Kidney (tissue), 14 donors: ENCODE measurements around the gene ACTRT3. TPM values are rescaled to one million over a fixed set of nuclear protein-coding genes. Genes with fewer than 3 reads are reported as not detected.
A peak's percentile ranks its signal among the peaks of the same experiment; 100 is the strongest.

Experiments used
- DNase-seq, 5 donors: peaks; one replicate each; pipeline ENCODE4 v3.0.0-alpha.2; 2013 to 2020
- FAIRE-seq: peaks from 2 replicates; lab custom pipeline; 2012; peaks lifted over from hg19 to GRCh38; lab: Jason Lieb, UNC
- H3K27ac ChIP-seq, 2 donors: one replicate each; pipeline ENCODE4 v1.7.0; 2013; ENCODE audit warnings: low read depth in 2 of 2, low read length in 2 of 2, inconsistent platforms in 1 of 2
- H3K27me3 ChIP-seq: one replicate; pipeline ENCODE4 v1.7.1; 2013; ENCODE audit warnings: low read length, inconsistent platforms; ENCODE audit not compliant: control insufficient read depth, insufficient read depth
- H3K36me3 ChIP-seq, 3 donors: one replicate each; pipeline versions ENCODE4 v1.7.0 to v1.7.1; 2013; ENCODE audit warnings: low read length in 3 of 3, control low read depth in 1 of 3, inconsistent platforms in 1 of 3; ENCODE audit not compliant: insufficient read depth in 3 of 3, control insufficient read depth in 2 of 3
- H3K4me1 ChIP-seq, 3 donors: one replicate each; pipeline versions ENCODE4 v1.7.0 to v1.7.1; 2013; ENCODE audit warnings: low read length in 3 of 3, inconsistent platforms in 1 of 3, low read depth in 1 of 3; ENCODE audit not compliant: control insufficient read depth in 2 of 3, insufficient read depth in 2 of 3
- H3K4me3 ChIP-seq, 3 donors: one replicate each; pipeline versions ENCODE4 v1.7.0 to v1.8.1; 2013; ENCODE audit warnings: low read length in 3 of 3, control low read depth in 1 of 3, inconsistent platforms in 1 of 3
- H3K9ac ChIP-seq, 3 donors: one replicate each; pipeline versions ENCODE4 v1.7.0 to v1.7.1; 2013; ENCODE audit warnings: low read length in 3 of 3, control low read depth in 1 of 3, inconsistent platforms in 1 of 3
- H3K9me3 ChIP-seq, 3 donors: one replicate each; pipeline versions ENCODE4 v1.7.0 to v1.7.1; 2013; ENCODE audit warnings: low read length in 3 of 3, control low read depth in 1 of 3, inconsistent platforms in 1 of 3; ENCODE audit not compliant: control insufficient read depth in 2 of 3, insufficient read depth in 1 of 3
- CTCF ChIP-seq: IDR thresholded peaks from 3 replicates; pipeline ENCODE4 v1.5.1; 2012; ENCODE audit warnings: mild to moderate bottlenecking, moderate library complexity, borderline replicate concordance; ENCODE audit not compliant: insufficient read depth; ENCODE audit errors: extremely low read depth
- intact Hi-C: fragments of 100-400 bp; cut with DNase I; formaldehyde crosslinking; loops from one replicate; pipeline ENCODE4 v1.11.1; 2022
- polyA plus RNA-seq: library from polyadenylated mRNA; stranded (reverse); fragments of 350-450 nt; fragmentation: Illumina TruSeq; extraction: RNeasy Lipid Tissue Mini Kit (QIAGEN cat#74804); gene quantifications from one replicate; pipeline ENCODE4 v1.2.3, GENCODE V29; 2014; ENCODE audit warnings: low read depth, low replicate concordance; ENCODE audit not compliant: insufficient read depth
- total RNA-seq: library from RNA; stranded (reverse); fragmentation: NEBNext Ultra II Directional; extraction: Animal tissue kit (Norgen Biotek cat#: 25700); gene quantifications from one replicate; pipeline ENCODE4 v1.2.1, GENCODE V29; 2021
- donor health status: control.
- donor health status: control.
- donor health status: control.
- donor health status: control.
- donor health status: control.
- donor health status: DM: yes; HTN: yes; CAD: no.
- donor health status: Normal renal cell carcinoma (clear cell type).

The ACTRT3 gene
- total and polyA plus RNA-seq, 2 donors from 2014 or later: 2.9 to 4.5 TPM

GRCh38 chr3:169764882-169765612 is 4.3 kb downstream of the ACTRT3 start, which contains the start of gene TERC:
TSS of gene TERC (minus strand) at chr3:169765060.
- peak; percentile 38 for FAIRE-seq
- no peaks in the 10 kb centered on the region for H3K9me3 ChIP-seq
- intact Hi-C loops: no loop called here

GRCh38 chr3:169764312-169764881 is 5.0 kb downstream of the ACTRT3 start:
- DNase-seq: peak; percentile 56 to 90 (median 71)
- no peaks in the 10 kb centered on the region for H3K9me3 ChIP-seq
- intact Hi-C loops: no loop called here
- H3K4me1 ChIP-seq: no peaks in the 10 kb centered on the region
- peak overlapping the region; percentile 81 to 95 (median 91) for H3K9ac ChIP-seq
- no peak for FAIRE-seq
- no peaks in the 10 kb centered on the region for H3K36me3 ChIP-seq
- peak overlapping the region; percentile 86 to 87 (median 87) for H3K4me3 ChIP-seq
- no peak for TF ChIP-seq CTCF
- no peaks in the 10 kb centered on the region for H3K27me3 ChIP-seq
- peak overlapping the region; percentile 94 to 97 for H3K27ac ChIP-seq

More at GRCh38 chr3:169764882-169765612, 4.3 kb downstream of the ACTRT3 start, which contains the start of gene TERC:
- DNase-seq: peak; percentile 94 to 98 (median 96)
- Histone ChIP-seq H3K27ac (peak within 1 kb of the TSS; percentile 94 to 97), H3K36me3 (no peaks in the 10 kb centered on the region), H3K4me1 (no peaks in the 10 kb centered on the region), H3K27me3 (no peaks in the 10 kb centered on the region), H3K9ac (peak within 1 kb of the TSS; percentile 81 to 95 (median 91)), H3K4me3 (peak within 1 kb of the TSS; percentile 86 to 87 (median 87))
- no peak for TF ChIP-seq CTCF

GRCh38 chr3:169760479-169760878 is 8.9 kb downstream of the ACTRT3 start:
- intact Hi-C loops: no loop called here
- Histone ChIP-seq H3K4me1 (no peaks in the 10 kb centered on the region), H3K9me3 (no peaks in the 10 kb centered on the region), H3K27me3 (no peaks in the 10 kb centered on the region), H3K9ac (no peak overlapping the region), H3K27ac (no peak overlapping the region), H3K36me3 (no peaks in the 10 kb centered on the region), H3K4me3 (no peak overlapping the region)
- no peak for DNase-seq
- TF ChIP-seq CTCF: no peak
- FAIRE-seq: no peak
